ENCODE measurements around the gene PTPN12.
A peak's percentile ranks its signal among the peaks of the same experiment; 100 is the strongest.
"Not testable (repeated sequence)": the region's sequence is repeated elsewhere in the genome, so short reads cannot be mapped to it uniquely, and the experiment has no call there.

The PTPN12 gene
- 6.6 to 18.6 (median 11.3) reads per million in 3 donors for total RNA-seq

DNA sequence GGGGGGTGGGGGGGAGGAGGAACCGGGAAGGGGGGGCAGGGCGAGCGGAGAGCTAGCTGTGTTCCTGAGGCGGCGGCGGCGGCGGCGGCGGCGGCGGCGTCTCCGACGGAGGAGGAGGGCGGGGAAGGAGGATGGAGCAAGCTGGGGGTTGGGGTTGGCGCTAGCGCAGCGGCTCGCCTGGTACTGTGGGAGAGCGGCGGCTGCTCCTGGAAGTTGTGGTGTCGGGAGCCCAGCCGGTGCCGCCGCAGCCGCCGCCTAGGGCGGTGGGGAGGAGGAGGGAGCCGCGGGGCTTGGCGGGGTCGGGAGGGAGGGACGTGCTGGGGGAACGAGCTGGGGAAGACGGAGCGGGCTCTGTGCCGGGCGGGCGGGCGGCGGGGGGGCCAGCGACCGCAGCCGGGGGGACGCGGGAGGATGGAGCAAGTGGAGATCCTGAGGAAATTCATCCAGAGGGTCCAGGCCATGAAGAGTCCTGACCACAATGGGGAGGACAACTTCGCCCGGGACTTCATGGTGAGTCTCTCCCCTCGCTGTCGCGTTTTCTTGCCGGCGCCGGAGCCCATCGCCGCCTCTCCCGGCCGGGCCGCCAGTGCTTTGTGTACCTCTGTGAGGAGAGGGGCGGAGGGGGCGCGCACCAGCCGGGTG is at the start of gene PTPN12:
Gene PTPN12, plus strand, starts transcription at position 160 of the 642 bp plus-strand sequence. Its CDS starts 252 bp downstream, at position 412.
- DNase-seq = peak in 1 of 3 donors; percentile 69

DNA sequence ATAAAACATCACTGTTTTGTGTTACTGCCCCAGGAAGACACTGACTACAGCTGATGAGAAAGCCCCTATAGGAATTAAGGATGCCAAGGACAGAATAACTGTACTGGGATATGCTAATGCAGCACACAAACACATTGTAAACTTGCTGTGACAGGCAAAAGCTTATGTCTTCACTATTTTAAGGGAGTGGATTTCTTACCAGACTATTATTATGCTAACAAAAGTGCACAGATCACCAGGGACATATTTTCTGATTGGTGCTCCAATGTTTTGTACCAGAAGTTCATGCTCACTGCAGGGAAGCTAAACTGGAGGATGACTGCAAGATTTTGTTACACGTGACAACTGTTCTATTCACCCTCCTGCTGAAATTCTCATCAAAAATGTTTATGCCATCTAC is 48.1 kb upstream of the PTPN12 start:
- Histone ChIP-seq H3K36me3 (ENCODE audit: control insufficient read depth, insufficient read depth, low read length) (no peaks in the 10 kb centered on the region), H3K4me3 (ENCODE audit: insufficient read depth, low read depth, low read length, poor library complexity, severe bottlenecking) (no peak overlapping the region), H3K27ac (ENCODE audit: insufficient read depth, low read length, poor library complexity, severe bottlenecking) (no peak overlapping the region), H3K9me3 (ENCODE audit: control insufficient read depth, low read length) (no peaks in the 10 kb centered on the region), H3K4me1 (ENCODE audit: control insufficient read depth, insufficient read depth, low read length, poor library complexity, severe bottlenecking) (no peaks in the 10 kb centered on the region), H3K27me3 (replicated peaks; ENCODE audit: control insufficient read depth, insufficient read depth, low read length, poor library complexity, severe bottlenecking) (no peaks in the 10 kb centered on the region)
- no peak for DNase-seq

More for the DNA sequence above, at the start of gene PTPN12:
- Histone ChIP-seq H3K4me3 (ENCODE audit: insufficient read depth, low read depth, low read length, poor library complexity, severe bottlenecking) (peak within 1 kb of the TSS; percentile 86), H3K27me3 (replicated peaks; ENCODE audit: control insufficient read depth, insufficient read depth, low read length, poor library complexity, severe bottlenecking) (no peaks in the 10 kb centered on the region), H3K27ac (ENCODE audit: insufficient read depth, low read length, poor library complexity, severe bottlenecking) (peak within 1 kb of the TSS; percentile 53), H3K36me3 (ENCODE audit: control insufficient read depth, insufficient read depth, low read length) (no peaks in the 10 kb centered on the region), H3K9me3 (ENCODE audit: control insufficient read depth, low read length) (no peaks in the 10 kb centered on the region), H3K4me1 (ENCODE audit: control insufficient read depth, insufficient read depth, low read length, poor library complexity, severe bottlenecking) (peaks cover 7% of the 10 kb centered on the region)

DNA sequence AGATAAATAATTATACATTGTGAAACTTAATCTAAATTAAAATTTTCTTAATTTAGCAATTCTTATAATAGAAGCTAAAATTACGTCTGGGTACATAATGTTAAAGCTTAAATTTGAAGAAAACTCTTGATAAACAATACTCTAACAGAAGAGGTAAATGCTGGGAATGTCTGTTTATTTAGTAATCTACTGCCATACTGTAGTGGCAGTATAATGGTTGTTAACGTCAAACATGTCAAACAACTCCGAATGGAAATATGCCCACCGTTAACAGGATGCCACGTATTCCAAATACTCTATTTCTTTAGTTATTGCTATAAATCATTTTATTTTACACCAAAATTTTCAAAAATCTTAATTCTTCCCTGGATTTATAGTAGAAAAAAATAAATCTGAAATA is 40.0 kb upstream of the PTPN12 start:
- H3K4me1 ChIP-seq (ENCODE audit: control insufficient read depth, insufficient read depth, low read length, poor library complexity, severe bottlenecking) = no peaks in the 10 kb centered on the region
- no peaks in the 10 kb centered on the region for H3K9me3 ChIP-seq (ENCODE audit: control insufficient read depth, low read length)
- H3K4me3 ChIP-seq (ENCODE audit: insufficient read depth, low read depth, low read length, poor library complexity, severe bottlenecking) = no peak overlapping the region
- no peaks in the 10 kb centered on the region for H3K36me3 ChIP-seq (ENCODE audit: control insufficient read depth, insufficient read depth, low read length)
- DNase-seq = no peak
- no peak overlapping the region for H3K27ac ChIP-seq (ENCODE audit: insufficient read depth, low read length, poor library complexity, severe bottlenecking)
- H3K27me3 ChIP-seq (replicated peaks; ENCODE audit: control insufficient read depth, insufficient read depth, low read length, poor library complexity, severe bottlenecking) = no peaks in the 10 kb centered on the region

DNA sequence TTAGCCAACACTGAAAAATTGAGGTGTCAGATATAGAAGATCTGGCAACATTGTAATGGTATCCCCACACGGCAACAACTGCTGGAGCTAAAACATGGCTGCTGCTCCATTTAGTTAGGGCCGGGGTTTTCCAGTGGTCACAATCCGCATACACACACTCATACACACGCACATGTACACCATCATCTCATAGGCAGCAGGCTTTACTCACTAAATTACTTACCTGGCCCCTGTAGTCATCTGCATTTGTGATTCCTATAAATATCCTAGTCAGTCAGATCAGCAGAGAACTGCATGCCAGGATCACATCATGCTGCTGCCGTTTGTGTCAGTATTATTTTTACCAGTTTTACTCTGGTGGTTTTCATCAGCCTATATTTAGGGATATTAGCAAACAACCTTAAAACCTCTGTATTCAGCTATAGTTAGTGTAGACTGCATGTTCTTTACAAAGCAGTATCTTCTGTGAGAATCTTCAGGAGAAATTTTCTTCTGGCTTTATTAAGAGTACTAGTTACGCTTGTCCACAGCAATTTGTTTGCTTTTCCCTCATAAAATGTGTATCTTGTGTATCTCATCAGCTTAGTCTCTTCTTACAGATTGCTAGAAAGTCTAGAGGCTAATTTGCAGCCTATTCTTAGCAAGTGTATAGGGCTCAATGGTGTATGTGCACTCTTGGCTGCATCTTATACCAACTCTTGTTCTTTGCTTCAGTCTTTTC is 38.3 kb upstream of the PTPN12 start:
- Histone ChIP-seq H3K36me3 (ENCODE audit: control insufficient read depth, insufficient read depth, low read length) (no peaks in the 10 kb centered on the region), H3K27me3 (replicated peaks; ENCODE audit: control insufficient read depth, insufficient read depth, low read length, poor library complexity, severe bottlenecking) (no peaks in the 10 kb centered on the region), H3K4me3 (ENCODE audit: insufficient read depth, low read depth, low read length, poor library complexity, severe bottlenecking) (no peak overlapping the region), H3K9me3 (ENCODE audit: control insufficient read depth, low read length) (no peaks in the 10 kb centered on the region), H3K4me1 (ENCODE audit: control insufficient read depth, insufficient read depth, low read length, poor library complexity, severe bottlenecking) (no peaks in the 10 kb centered on the region), H3K27ac (ENCODE audit: insufficient read depth, low read length, poor library complexity, severe bottlenecking) (no peak overlapping the region)
- no peak for DNase-seq

GRCh38 chr7:77501192-77501515 is 35.9 kb upstream of the PTPN12 start:
- DNase-seq = no peak
- Histone ChIP-seq H3K27ac (ENCODE audit: insufficient read depth, low read length, poor library complexity, severe bottlenecking) (no peak overlapping the region), H3K27me3 (replicated peaks; ENCODE audit: control insufficient read depth, insufficient read depth, low read length, poor library complexity, severe bottlenecking) (no peaks in the 10 kb centered on the region), H3K4me1 (ENCODE audit: control insufficient read depth, insufficient read depth, low read length, poor library complexity, severe bottlenecking) (no peaks in the 10 kb centered on the region), H3K36me3 (ENCODE audit: control insufficient read depth, insufficient read depth, low read length) (no peaks in the 10 kb centered on the region), H3K4me3 (ENCODE audit: insufficient read depth, low read depth, low read length, poor library complexity, severe bottlenecking) (no peak overlapping the region), H3K9me3 (ENCODE audit: control insufficient read depth, low read length) (no peaks in the 10 kb centered on the region)

- H3K36me3 ChIP-seq (ENCODE audit: control insufficient read depth, insufficient read depth, low read length) = no peaks in the 10 kb centered on the region
- no peak for DNase-seq
- no peak overlapping the region for H3K4me3 ChIP-seq (ENCODE audit: insufficient read depth, low read depth, low read length, poor library complexity, severe bottlenecking)
- H3K27ac ChIP-seq (ENCODE audit: insufficient read depth, low read length, poor library complexity, severe bottlenecking) = no peak overlapping the region
- no peaks in the 10 kb centered on the region for H3K4me1 ChIP-seq (ENCODE audit: control insufficient read depth, insufficient read depth, low read length, poor library complexity, severe bottlenecking)
- no peaks in the 10 kb centered on the region for H3K9me3 ChIP-seq (ENCODE audit: control insufficient read depth, low read length)
- no peaks in the 10 kb centered on the region for H3K27me3 ChIP-seq (replicated peaks; ENCODE audit: control insufficient read depth, insufficient read depth, low read length, poor library complexity, severe bottlenecking)
Measured at GRCh38 chr7:77504951-77505350, 32.1 kb upstream of the PTPN12 start.

DNA sequence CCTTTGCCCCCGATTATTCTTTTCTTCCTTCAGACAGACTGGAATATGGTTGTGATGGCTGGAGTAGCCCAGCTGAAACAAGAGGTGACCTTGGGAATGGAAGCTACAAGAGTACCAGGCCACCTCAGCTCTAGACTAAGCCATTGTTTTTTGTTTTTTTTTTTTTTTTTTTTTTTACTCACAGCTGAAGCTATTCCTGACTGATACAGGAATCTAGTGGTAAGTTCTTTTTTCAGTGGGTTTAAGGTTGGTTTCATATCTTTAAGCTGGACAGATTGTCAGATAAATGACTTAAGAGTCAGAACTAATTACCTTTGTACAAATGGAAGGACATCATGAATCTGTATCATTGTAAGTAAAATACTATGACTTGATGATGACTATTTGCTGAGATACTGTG is 30.2 kb upstream of the PTPN12 start:
- no peaks in the 10 kb centered on the region for H3K9me3 ChIP-seq (ENCODE audit: control insufficient read depth, low read length)
- H3K27ac ChIP-seq (ENCODE audit: insufficient read depth, low read length, poor library complexity, severe bottlenecking) = no peak overlapping the region
- no peaks in the 10 kb centered on the region for H3K4me1 ChIP-seq (ENCODE audit: control insufficient read depth, insufficient read depth, low read length, poor library complexity, severe bottlenecking)
- H3K27me3 ChIP-seq (replicated peaks; ENCODE audit: control insufficient read depth, insufficient read depth, low read length, poor library complexity, severe bottlenecking) = no peaks in the 10 kb centered on the region
- no peak for DNase-seq
- H3K4me3 ChIP-seq (ENCODE audit: insufficient read depth, low read depth, low read length, poor library complexity, severe bottlenecking) = no peak overlapping the region
- H3K36me3 ChIP-seq (ENCODE audit: control insufficient read depth, insufficient read depth, low read length) = no peaks in the 10 kb centered on the region

GRCh38 chr7:77513002-77513670 is 24.0 kb upstream of the PTPN12 start:
- not testable (repeated sequence) for H3K27ac ChIP-seq (ENCODE audit: insufficient read depth, low read length, poor library complexity, severe bottlenecking); DNase-seq; H3K4me3 ChIP-seq (ENCODE audit: insufficient read depth, low read depth, low read length, poor library complexity, severe bottlenecking); H3K27me3 ChIP-seq (replicated peaks; ENCODE audit: control insufficient read depth, insufficient read depth, low read length, poor library complexity, severe bottlenecking); H3K9me3 ChIP-seq (ENCODE audit: control insufficient read depth, low read length); H3K4me1 ChIP-seq (ENCODE audit: control insufficient read depth, insufficient read depth, low read length, poor library complexity, severe bottlenecking); H3K36me3 ChIP-seq (ENCODE audit: control insufficient read depth, insufficient read depth, low read length)

- H3K36me3 ChIP-seq (ENCODE audit: control insufficient read depth, insufficient read depth, low read length) = no peaks in the 10 kb centered on the region
- H3K27ac ChIP-seq (ENCODE audit: insufficient read depth, low read length, poor library complexity, severe bottlenecking) = no peak overlapping the region
- H3K4me1 ChIP-seq (ENCODE audit: control insufficient read depth, insufficient read depth, low read length, poor library complexity, severe bottlenecking) = no peaks in the 10 kb centered on the region
- DNase-seq = no peak
- no peak overlapping the region for H3K4me3 ChIP-seq (ENCODE audit: insufficient read depth, low read depth, low read length, poor library complexity, severe bottlenecking)
- H3K9me3 ChIP-seq (ENCODE audit: control insufficient read depth, low read length) = no peaks in the 10 kb centered on the region
- H3K27me3 ChIP-seq (replicated peaks; ENCODE audit: control insufficient read depth, insufficient read depth, low read length, poor library complexity, severe bottlenecking) = no peaks in the 10 kb centered on the region
Measured at GRCh38 chr7:77516085-77516484, 21.0 kb upstream of the PTPN12 start.

- no peak overlapping the region for H3K27ac ChIP-seq (ENCODE audit: insufficient read depth, low read length, poor library complexity, severe bottlenecking)
- no peak overlapping the region for H3K4me3 ChIP-seq (ENCODE audit: insufficient read depth, low read depth, low read length, poor library complexity, severe bottlenecking)
- H3K36me3 ChIP-seq (ENCODE audit: control insufficient read depth, insufficient read depth, low read length) = no peaks in the 10 kb centered on the region
- DNase-seq = no peak
- no peaks in the 10 kb centered on the region for H3K27me3 ChIP-seq (replicated peaks; ENCODE audit: control insufficient read depth, insufficient read depth, low read length, poor library complexity, severe bottlenecking)
- no peaks in the 10 kb centered on the region for H3K9me3 ChIP-seq (ENCODE audit: control insufficient read depth, low read length)
- no peaks in the 10 kb centered on the region for H3K4me1 ChIP-seq (ENCODE audit: control insufficient read depth, insufficient read depth, low read length, poor library complexity, severe bottlenecking)
Measured at GRCh38 chr7:77520261-77520660, 16.8 kb upstream of the PTPN12 start.

Measured in effector memory CD4-positive, alpha-beta T cell (primary cell).